Thymus (tissue), 11 donors: ENCODE measurements around the gene NUSAP1. TPM values are rescaled to one million over a fixed set of nuclear protein-coding genes. Genes with fewer than 3 reads are reported as not detected.
"Not testable (repeated sequence)": the region's sequence is repeated elsewhere in the genome, so short reads cannot be mapped to it uniquely, and the experiment has no call there.

Source experiments
- DNase-seq, 9 donors: peaks; one replicate each; pipeline ENCODE4 v3.0.0-alpha.2; 2013; ENCODE audit warnings: low spot score in 9 of 9, low read depth in 6 of 9, missing footprints in 1 of 9
- H3K27ac ChIP-seq, 2 donors: one replicate each; pipeline ENCODE4 v1.5.1; 2013; ENCODE audit warnings: control low read depth in 1 of 2, low read depth in 1 of 2, low read length in 1 of 2, mild to moderate bottlenecking in 1 of 2, moderate library complexity in 1 of 2
- H3K27me3 ChIP-seq, 2 donors: one replicate each; pipeline ENCODE4 v1.5.1; 2013; ENCODE audit warnings: low read length in 1 of 2; ENCODE audit not compliant: control insufficient read depth in 2 of 2, insufficient read depth in 1 of 2
- H3K36me3 ChIP-seq, 2 donors: one replicate each; pipeline ENCODE4 v1.5.1; 2013; ENCODE audit warnings: low read length in 1 of 2, mild to moderate bottlenecking in 1 of 2, moderate library complexity in 1 of 2; ENCODE audit not compliant: control insufficient read depth in 2 of 2, insufficient read depth in 2 of 2
- H3K4me1 ChIP-seq, 2 donors: one replicate each; pipeline ENCODE4 v1.5.1; 2013; ENCODE audit warnings: low read length in 2 of 2; ENCODE audit not compliant: control insufficient read depth in 2 of 2, insufficient read depth in 2 of 2
- H3K4me3 ChIP-seq, 2 donors: one replicate each; pipeline ENCODE4 v1.5.1; 2013; ENCODE audit warnings: low read length in 2 of 2, control low read depth in 1 of 2, mild to moderate bottlenecking in 1 of 2
- H3K9me3 ChIP-seq, 2 donors: one replicate each; pipeline ENCODE4 v1.5.1; 2013; ENCODE audit warnings: low read length in 1 of 2, mild to moderate bottlenecking in 1 of 2; ENCODE audit not compliant: control insufficient read depth in 2 of 2, insufficient read depth in 1 of 2
- WGBS: extraction: QIAGEN DNeasy Blood & Tissue Kit; methylation state at CpG from one replicate; pipeline ENCODE4 v1.1.7; 2013; 5-methylcytosine and 5-hydroxymethylcytosine counted together
- polyA plus RNA-seq: library from polyadenylated mRNA; stranded (reverse); fragments of 200-250 nt; gene quantifications from one replicate; pipeline ENCODE4 v1.2.3, GENCODE V29; 2013
- total RNA-seq: library from RNA; stranded (reverse); fragments of 120-200 nt; gene quantifications from one replicate; pipeline ENCODE4 v1.2.4, GENCODE V29; 2013
- donor health status: healthy.

The NUSAP1 gene
- total and polyA plus RNA-seq, 2 donors = 14.0 to 152 TPM

DNA sequence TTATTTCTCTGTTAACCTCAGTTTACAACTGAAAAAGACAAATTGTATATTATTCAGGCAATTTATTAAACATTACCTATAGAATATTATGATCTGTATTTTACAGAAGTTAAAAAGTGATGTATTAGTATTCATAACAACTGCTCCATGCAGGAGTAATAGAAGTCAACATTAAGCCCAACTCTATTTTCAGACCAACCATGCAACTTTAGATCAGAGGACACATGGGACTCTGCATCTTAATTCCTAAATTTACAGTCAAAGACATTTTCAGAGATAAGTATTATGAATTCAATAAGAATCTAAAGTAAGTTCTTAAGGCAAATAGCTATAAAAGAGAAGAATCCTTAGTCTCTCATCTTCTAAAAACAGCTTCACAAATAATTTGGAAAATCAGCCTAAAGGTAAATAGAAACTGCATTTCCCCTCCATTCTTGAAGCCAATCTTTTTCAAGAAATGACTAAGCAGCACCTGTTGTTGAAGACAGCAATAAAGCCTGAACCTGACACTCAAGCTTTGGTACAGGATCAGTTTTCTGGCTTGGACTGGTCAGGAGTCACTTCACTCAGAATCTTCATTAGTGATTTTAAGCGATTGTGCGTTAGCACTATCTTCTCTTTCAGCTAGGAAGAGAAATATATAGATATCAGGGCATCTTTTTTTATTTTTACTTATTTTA lies 23.3 kb upstream of the NUSAP1 start:
- Histone ChIP-seq H3K27me3 (no peaks in the 10 kb centered on the region), H3K4me1 (no peaks in the 10 kb centered on the region), H3K4me3 (no peak overlapping the region), H3K27ac (no peak overlapping the region), H3K9me3 (no peaks in the 10 kb centered on the region), H3K36me3 (peaks cover 11 to 42% of the 10 kb centered on the region in 2 donors)
- DNase-seq = no peak
- WGBS = 93% methylated on average over 2 of the region's 2 CpGs

DNA sequence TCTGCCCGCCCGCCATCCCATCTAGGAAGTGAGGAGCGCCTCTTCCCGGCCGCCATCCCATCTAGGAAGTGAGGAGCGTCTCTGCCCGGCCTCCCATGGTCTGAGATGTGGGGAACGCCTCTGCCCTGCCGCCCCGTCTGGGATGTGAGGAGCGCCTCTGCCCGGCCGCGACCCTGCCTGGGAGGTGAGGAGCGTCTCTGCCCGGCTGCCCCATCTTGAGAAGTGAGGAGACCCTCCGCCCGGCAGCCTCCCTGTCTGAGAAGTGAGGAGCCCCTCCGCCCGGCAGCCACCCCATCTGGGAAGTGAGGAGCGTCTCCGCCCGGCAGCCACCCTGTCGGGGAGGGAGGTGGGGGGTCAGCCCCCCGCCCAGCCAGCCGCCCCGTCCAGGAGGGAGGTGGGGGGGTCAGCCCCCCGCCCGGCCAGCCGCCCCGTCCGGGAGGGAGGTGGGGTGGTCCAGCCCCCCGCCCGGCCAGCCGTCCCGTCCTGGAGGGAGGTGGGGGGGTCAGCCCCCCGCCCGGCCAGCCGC lies 11.8 kb upstream of the NUSAP1 start:
- DNase-seq, H3K4me1 ChIP-seq, H3K4me3 ChIP-seq, H3K27ac ChIP-seq, H3K9me3 ChIP-seq, H3K27me3 ChIP-seq: not testable (repeated sequence)
- 99% methylated on average over 37 of the region's 39 CpGs for WGBS
- peaks cover 11 to 15% of the 10 kb centered on the region in 2 donors for H3K36me3 ChIP-seq

DNA sequence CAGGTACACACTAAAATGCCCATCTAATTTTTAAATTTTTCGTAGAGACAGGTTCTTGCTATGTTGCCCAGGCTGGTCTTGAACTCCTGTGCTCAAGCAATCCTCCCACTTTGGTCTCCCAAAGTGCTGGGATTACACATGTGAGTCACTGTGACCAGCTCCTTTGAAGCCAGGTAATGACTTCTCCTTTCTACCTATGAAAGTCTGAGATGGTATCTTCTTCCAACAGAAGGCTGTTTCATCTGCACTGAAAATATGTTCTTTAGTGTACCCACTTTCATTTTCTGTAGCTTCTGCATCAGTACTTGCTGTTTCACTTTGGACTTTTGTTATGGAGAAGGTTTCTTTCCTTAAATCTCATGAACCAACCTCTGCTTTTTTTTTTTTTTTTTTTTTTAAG lies 9.1 kb upstream of the NUSAP1 start:
- peaks cover 9 to 13% of the 10 kb centered on the region in 2 donors for H3K36me3 ChIP-seq
- H3K4me3 ChIP-seq = no peak overlapping the region
- peaks cover 0 to 4% of the 10 kb centered on the region in 2 donors for H3K4me1 ChIP-seq
- H3K27ac ChIP-seq = no peak overlapping the region
- no peaks in the 10 kb centered on the region for H3K9me3 ChIP-seq
- no peaks in the 10 kb centered on the region for H3K27me3 ChIP-seq
- 95% methylated on average over 1 of the region's 1 CpG for WGBS
- peak in 2 of 9 donors; percentile 20 to 35 for DNase-seq

DNA sequence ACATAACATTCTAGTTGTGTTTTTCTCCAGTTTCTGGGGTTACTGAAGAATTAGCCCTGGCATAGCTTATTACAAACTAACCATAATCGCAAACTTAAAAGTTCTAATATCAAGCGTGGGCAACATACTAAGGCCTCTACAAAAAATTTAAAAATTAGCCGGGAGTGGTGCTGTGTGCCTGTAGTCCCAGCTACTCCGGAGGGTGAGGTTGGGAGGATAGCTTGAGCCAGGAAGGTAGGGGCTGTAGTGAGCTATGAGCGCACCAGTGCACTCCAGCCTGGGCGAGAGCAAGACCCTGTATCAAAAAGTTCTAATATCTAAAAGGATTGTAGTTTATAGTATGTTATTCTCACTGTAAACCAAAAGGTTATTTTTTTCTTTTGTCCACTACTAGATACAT lies 1.4 kb upstream of the NUSAP1 start:
- Histone ChIP-seq H3K27ac (no peak overlapping the region), H3K4me1 (peaks cover 0 to 15% of the 10 kb centered on the region in 2 donors), H3K36me3 (peaks cover 0 to 4% of the 10 kb centered on the region in 2 donors), H3K4me3 (peak overlapping the region; percentile 92 to 93), H3K27me3 (no peaks in the 10 kb centered on the region), H3K9me3 (no peaks in the 10 kb centered on the region)
- DNase-seq = no peak
- 86% methylated on average over 6 of the region's 6 CpGs for WGBS

DNA sequence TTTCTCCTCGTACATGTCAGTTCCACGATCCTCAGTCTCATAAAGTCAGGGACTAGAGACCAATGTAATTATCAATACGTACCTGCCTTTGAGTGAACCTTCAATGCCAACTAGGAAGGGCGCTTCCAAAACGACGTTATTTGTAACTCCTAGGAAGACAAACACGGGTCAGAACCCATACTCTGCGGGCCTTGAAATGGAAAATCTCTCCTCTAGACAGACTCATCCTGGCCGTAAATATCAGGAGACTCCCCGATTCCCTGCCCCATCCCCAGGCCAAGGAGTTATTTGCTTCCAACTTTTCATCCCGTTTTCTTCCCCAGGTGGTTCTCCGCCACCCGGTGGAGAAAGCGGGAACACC lies 868 bp upstream of the NUSAP1 start:
- DNase-seq = peak in 1 of 9 donors; percentile 6
- Histone ChIP-seq H3K4me3 (peak overlapping the region; percentile 92 to 93), H3K9me3 (no peaks in the 10 kb centered on the region), H3K27me3 (no peaks in the 10 kb centered on the region), H3K36me3 (no peaks in the 10 kb centered on the region), H3K27ac (peak overlapping the region in 1 of 2 donors; percentile 81), H3K4me1 (peaks cover 0 to 19% of the 10 kb centered on the region in 2 donors)
- 3% methylated on average over 14 of the region's 14 CpGs for WGBS

DNA sequence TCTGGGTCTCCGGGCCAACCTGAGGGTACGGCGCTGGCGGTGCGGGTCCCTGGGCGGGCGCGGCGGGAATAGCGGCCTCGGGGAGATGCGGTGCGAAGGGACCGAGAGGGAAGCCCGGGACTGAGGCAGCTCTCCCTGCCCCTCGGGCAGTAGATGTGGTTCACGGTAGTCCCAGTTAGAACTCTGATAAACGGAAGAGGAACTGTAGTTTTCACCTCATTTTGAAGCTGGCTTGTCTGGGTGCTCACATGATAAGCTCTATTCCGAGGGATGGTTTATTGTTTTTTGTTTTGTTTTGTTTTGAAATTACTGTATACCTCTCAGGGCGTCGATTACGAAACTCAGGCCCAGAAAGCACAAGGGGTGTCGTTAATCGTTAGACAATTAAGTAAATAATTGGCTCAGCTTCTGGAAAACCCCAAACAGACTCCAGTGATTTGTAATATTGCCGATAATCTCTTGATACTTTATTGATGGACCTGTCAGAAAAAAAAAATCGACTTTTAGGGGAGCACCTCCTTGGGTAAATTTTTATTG lies 413 bp downstream of the NUSAP1 start:
- WGBS = under 1% methylated on average over 26 of the region's 26 CpGs
- H3K36me3 ChIP-seq = peaks cover 0 to 8% of the 10 kb centered on the region in 2 donors
- peak overlapping the region; percentile 85 to 86 for H3K27ac ChIP-seq
- peak in 1 of 9 donors; percentile 39 for DNase-seq
- peaks cover 0 to 21% of the 10 kb centered on the region in 2 donors for H3K4me1 ChIP-seq
- no peaks in the 10 kb centered on the region for H3K9me3 ChIP-seq
- H3K4me3 ChIP-seq = peak overlapping the region; percentile 92 to 93
- H3K27me3 ChIP-seq = no peaks in the 10 kb centered on the region

DNA sequence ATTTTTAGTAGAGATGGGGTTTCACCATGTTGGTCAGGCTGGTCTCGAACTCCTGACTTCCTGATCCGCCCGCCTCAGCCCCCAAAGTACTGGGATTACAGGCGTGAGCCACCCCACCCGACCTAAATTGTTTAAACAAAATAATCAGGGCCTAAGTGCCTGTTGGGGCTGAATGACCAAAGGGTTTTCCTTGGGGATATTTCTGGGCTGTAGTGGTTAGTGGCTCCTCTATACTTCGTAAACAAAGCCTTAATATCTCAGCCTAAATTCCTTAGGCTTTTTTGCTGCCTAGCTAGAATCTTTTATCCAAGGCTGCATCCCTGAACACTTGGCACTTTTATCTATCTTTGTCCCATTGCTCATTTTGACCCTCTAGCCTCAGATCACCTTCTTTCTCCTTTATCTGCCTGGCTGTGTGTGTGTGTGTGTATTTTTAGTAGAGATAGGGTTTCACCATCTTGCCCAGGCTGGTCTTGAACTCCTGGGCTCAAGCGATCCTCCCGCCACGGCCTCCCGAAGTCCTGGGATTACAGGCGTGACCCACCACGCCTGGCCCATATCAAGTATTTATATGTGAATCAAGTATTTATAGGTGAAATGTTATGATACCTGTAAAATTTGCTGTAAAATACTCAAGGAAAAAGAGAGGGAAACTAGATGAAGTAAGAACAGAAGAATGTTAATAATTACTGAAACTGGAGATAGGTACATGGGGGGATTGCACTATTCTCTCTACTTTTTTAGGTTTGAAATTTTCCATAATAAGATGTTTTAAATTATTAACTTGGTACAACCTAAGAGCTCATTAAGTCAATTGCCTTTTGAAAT lies 1.8 kb downstream of the NUSAP1 start:
- Histone ChIP-seq H3K27ac (peak overlapping the region in 1 of 2 donors; percentile 32), H3K9me3 (no peaks in the 10 kb centered on the region), H3K36me3 (peaks cover 0 to 18% of the 10 kb centered on the region in 2 donors), H3K4me3 (peak overlapping the region; percentile 92 to 93), H3K27me3 (no peaks in the 10 kb centered on the region), H3K4me1 (peaks cover 0 to 21% of the 10 kb centered on the region in 2 donors)
- DNase-seq = no peak
- 92% methylated on average over 12 of the region's 12 CpGs for WGBS

DNA sequence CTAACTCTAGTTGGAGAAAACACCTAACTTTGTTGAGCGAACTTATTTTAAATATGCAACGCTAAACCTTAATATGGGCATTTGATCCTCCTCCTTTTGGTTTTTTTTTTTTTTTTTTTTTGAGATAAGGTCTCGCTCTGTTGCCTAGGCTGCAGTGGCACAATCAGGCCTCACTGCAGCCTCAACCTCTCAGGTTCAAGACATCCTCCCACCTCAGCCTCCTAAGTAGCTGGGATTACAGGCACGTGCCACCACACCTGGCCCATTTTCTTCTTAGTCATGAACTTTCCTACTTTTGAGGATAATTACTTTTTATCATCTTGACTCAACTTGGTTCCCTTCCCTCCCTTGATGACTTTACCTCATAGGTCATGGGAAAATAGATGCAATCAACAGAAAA lies 3.9 kb downstream of the NUSAP1 start:
- Histone ChIP-seq H3K4me3 (no peak overlapping the region), H3K9me3 (no peaks in the 10 kb centered on the region), H3K27me3 (no peaks in the 10 kb centered on the region), H3K4me1 (peaks cover 0 to 15% of the 10 kb centered on the region in 2 donors), H3K36me3 (peaks cover 6 to 37% of the 10 kb centered on the region in 2 donors), H3K27ac (no peak overlapping the region)
- WGBS = 94% methylated on average over 4 of the region's 4 CpGs
- peak in 2 of 9 donors; percentile 9 to 23 for DNase-seq

DNA sequence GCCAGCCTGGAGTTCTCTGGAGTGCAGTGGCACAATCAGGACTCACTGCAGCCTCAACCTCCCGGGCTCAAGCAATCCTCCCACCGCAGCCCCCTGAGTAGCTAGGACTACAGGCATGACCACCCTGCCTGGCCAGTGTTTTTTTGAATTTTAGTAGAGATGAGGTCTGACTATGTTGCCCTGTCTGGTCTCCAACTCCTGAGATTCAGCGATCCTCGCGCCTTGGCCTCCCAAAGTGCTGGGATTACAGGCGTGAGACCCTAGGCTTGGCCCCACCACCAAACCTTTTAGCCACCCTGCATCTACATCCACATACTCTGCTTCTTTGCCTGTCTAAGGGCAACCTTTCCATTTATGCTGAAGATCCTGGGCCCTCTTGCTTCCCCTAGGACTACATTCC lies 4.4 kb downstream of the NUSAP1 start:
- Histone ChIP-seq H3K27me3 (no peaks in the 10 kb centered on the region), H3K4me1 (peaks cover 0 to 15% of the 10 kb centered on the region in 2 donors), H3K27ac (no peak overlapping the region), H3K9me3 (no peaks in the 10 kb centered on the region), H3K4me3 (no peak overlapping the region), H3K36me3 (peaks cover 9 to 42% of the 10 kb centered on the region in 2 donors)
- WGBS = 99% methylated on average over 6 of the region's 6 CpGs
- no peak for DNase-seq
